ENCODE measurements around the gene SLC4A1. TPM values are rescaled to one million over a fixed set of nuclear protein-coding genes. Genes with fewer than 3 reads are reported as not detected.

Gene SLC4A1
- total RNA-seq, 4 donors from 2014 or later = 0.08 to 0.54 (median 0.45) TPM; not detected in 1

DNA sequence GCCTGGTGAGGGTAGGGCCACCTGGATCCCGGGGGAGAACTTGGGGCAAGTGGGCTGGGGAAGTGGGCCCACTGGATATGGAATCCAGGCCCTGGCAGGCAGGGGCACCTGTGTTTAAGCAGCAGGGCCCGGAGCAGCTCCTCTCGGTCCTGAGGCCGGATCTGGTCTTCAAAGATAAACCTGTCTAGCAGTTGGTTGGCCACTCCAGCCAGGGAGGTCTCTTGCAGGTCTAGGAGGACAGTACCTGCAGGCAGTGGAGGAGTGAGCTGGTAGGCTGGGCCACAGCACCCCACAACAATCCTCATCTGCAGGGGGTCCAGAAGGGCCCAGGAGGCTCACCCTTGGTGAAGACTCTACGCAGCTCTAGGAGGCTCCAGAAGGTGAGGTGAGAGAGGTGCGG lies 7.6 kb downstream of the SLC4A1 start:
- peaks cover 8% of the 10 kb centered on the region for H3K27me3 ChIP-seq
- WGBS, 2 donors (ENCODE audit: low coverage in 1 of 2) = no CpG with 5 or more reads among the region's 6 CpGs
- no peaks in the 10 kb centered on the region for H3K9me3 ChIP-seq
- H3K4me1 ChIP-seq = no peaks in the 10 kb centered on the region
- ATAC-seq = no peak
- H3K36me3 ChIP-seq = no peaks in the 10 kb centered on the region
- no peak overlapping the region for H3K27ac ChIP-seq
- H3K4me3 ChIP-seq = no peak overlapping the region
- TF ChIP-seq POLR2AphosphoS5 (IDR thresholded peaks at IDR 0.05) = no peak
- TF ChIP-seq, protein P1, sequence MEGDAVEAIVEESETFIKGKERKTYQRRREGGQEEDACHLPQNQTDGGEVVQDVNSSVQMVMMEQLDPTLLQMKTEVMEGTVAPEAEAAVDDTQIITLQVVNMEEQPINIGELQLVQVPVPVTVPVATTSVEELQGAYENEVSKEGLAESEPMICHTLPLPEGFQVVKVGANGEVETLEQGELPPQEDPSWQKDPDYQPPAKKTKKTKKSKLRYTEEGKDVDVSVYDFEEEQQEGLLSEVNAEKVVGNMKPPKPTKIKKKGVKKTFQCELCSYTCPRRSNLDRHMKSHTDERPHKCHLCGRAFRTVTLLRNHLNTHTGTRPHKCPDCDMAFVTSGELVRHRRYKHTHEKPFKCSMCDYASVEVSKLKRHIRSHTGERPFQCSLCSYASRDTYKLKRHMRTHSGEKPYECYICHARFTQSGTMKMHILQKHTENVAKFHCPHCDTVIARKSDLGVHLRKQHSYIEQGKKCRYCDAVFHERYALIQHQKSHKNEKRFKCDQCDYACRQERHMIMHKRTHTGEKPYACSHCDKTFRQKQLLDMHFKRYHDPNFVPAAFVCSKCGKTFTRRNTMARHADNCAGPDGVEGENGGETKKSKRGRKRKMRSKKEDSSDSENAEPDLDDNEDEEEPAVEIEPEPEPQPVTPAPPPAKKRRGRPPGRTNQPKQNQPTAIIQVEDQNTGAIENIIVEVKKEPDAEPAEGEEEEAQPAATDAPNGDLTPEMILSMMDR (IDR thresholded peaks at IDR 0.05) = no peak
- no peak for TF ChIP-seq POLR2A (IDR thresholded peaks at IDR 0.05)
- no peak for TF ChIP-seq EP300 (IDR thresholded peaks at IDR 0.05)

DNA sequence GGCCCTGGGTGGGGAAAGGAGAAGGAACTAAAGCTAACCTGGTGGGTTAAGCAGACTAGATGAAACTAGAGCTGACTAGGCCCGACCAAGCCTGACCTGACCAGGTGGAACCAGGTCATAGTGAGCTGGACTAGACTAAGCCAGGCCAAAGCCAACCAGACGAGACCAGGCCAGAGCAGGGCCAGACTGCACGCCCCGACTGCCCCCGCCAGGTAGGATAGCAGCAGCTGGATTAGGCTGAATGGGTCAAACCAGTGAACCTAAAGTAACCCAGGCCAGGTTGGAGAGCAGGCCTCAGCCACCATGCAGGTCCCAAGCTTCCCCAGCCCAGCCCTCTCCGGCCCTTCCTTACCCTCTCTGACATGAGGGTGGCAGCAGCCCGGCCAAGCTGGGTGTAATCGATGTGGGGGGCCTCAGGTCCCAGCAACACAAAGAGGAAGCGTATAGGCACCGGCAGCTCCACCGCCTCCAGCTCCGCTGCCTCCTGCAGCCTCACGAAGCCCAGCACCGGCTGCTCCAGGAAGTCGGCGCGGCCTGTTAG lies 9.1 kb downstream of the SLC4A1 start:
- no peaks in the 10 kb centered on the region for H3K9me3 ChIP-seq
- H3K27me3 ChIP-seq = peaks cover 14% of the 10 kb centered on the region
- H3K4me3 ChIP-seq = no peak overlapping the region
- no peaks in the 10 kb centered on the region for H3K4me1 ChIP-seq
- 75 to 86% methylated on average over 3 to 7 of the region's 17 CpGs for WGBS, 2 donors (ENCODE audit: low coverage in 1 of 2)
- ATAC-seq = no peak
- no peak overlapping the region for H3K27ac ChIP-seq
- TF ChIP-seq, protein P1 (IDR thresholded peaks at IDR 0.05) = no peak
- no peak for TF ChIP-seq POLR2AphosphoS5 (IDR thresholded peaks at IDR 0.05)
- no peak for TF ChIP-seq POLR2A (IDR thresholded peaks at IDR 0.05)
- TF ChIP-seq EP300 (IDR thresholded peaks at IDR 0.05) = no peak
- no peaks in the 10 kb centered on the region for H3K36me3 ChIP-seq

DNA sequence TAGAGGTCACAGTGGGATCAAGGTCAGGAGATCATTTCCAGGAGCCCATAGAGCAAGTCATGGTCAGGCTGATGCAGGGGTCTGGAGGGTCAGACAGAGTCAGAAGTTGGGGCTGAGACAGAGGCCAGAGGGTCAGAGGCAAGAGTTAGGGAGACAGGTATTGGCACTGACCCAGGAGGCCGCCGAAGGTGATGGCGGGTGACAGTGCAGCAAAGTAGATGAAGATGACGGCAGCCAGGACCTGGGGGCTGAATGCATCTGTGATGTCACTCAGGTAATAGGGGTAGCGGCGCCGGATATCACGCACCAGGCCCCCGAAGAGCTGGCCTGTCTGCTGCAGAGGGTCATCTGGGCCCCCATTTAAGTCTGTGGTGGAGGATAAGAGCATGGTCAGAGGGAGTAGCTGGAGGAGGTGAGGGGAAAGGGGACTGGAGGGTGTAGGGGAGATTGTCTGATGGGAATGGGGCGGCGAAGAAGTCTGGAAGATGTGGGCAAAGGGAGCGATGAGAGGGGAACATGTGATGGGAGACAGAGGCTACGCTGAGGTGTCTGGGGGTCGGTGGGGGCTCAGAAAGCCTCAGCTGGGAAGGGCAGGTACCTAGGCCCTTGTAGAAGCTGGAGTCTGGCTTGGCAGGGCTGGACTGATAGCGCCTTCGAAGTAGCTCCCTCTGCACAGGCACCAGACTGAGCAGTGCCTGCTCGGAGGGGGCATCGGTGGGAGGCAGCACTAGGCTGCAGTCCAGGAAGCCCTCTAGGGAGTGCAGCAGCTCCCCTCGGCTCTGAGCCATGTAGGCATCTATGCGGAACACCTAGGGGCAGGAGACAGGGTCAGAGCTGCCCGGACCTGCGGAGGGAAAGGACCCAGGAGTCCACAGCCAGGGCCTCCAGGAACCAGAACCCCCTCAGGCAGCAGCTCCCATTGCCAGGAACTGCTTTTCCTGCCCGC lies 9.8 kb downstream of the SLC4A1 start:
- Histone ChIP-seq H3K9me3 (no peaks in the 10 kb centered on the region), H3K27me3 (peaks cover 12% of the 10 kb centered on the region), H3K27ac (no peak overlapping the region), H3K36me3 (no peaks in the 10 kb centered on the region), H3K4me3 (no peak overlapping the region), H3K4me1 (no peaks in the 10 kb centered on the region)
- ATAC-seq = no peak
- 82 to 84% methylated on average over 4 to 14 of the region's 23 CpGs for WGBS, 2 donors (ENCODE audit: low coverage in 1 of 2)
- TF ChIP-seq POLR2AphosphoS5 (IDR thresholded peaks at IDR 0.05) (no peak), EP300 (IDR thresholded peaks at IDR 0.05) (no peak)

DNA sequence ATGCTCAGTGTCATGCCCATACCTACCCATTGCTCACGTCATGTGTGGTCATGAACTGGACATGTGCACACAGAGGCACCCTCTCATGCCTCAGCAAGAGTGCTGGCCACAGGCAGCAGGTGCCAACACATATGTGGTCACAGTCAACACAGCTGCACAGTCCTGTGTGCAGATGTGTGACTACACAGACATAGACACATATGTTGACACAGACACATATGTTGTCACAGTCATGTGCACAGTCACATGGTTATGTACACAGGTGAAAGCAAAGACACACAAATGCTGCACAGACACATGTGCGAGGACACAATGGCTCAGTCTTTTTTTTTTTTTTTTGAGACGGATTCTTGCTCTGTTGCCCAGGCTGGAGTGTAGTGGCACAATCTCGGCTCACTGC lies 11.3 kb downstream of the SLC4A1 start:
- H3K9me3 ChIP-seq = no peaks in the 10 kb centered on the region
- no peak overlapping the region for H3K4me3 ChIP-seq
- no peak for TF ChIP-seq POLR2A (IDR thresholded peaks at IDR 0.05)
- TF ChIP-seq EP300 (IDR thresholded peaks at IDR 0.05) = no peak
- no peak for TF ChIP-seq POLR2AphosphoS5 (IDR thresholded peaks at IDR 0.05)
- TF ChIP-seq, protein P1 (IDR thresholded peaks at IDR 0.05) = no peak
- H3K27ac ChIP-seq = no peak overlapping the region
- peaks cover 12% of the 10 kb centered on the region for H3K27me3 ChIP-seq
- H3K4me1 ChIP-seq = no peaks in the 10 kb centered on the region
- no peaks in the 10 kb centered on the region for H3K36me3 ChIP-seq
- no peak for ATAC-seq
- WGBS, 2 donors (ENCODE audit: low coverage in 1 of 2) = 89 to 100% methylated on average over 1 to 3 of the region's 4 CpGs

DNA sequence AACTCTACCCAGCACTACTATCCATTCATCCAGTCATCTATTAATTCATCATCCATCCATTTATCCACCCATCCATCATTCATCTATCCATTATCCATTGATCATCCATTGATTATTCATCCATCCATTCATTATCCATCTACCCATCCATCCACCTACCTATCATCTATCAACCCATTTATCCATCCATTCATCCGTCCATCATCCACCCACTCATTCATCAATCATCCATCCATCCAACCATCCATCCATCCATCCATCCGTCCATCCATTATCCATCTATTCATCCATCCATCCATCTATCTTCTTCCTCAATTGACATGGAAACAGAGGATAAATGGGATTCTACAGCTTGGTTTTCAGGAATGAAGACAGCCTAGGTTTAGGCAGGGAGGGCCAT lies 12.0 kb downstream of the SLC4A1 start:
- H3K36me3 ChIP-seq = no peaks in the 10 kb centered on the region
- no peak overlapping the region for H3K27ac ChIP-seq
- peaks cover 12% of the 10 kb centered on the region for H3K27me3 ChIP-seq
- TF ChIP-seq, protein P1 (IDR thresholded peaks at IDR 0.05) = no peak
- no peak for TF ChIP-seq EP300 (IDR thresholded peaks at IDR 0.05)
- ATAC-seq = no peak
- 50 to 88% methylated on average over 1 to 2 of the region's 2 CpGs for WGBS, 2 donors (ENCODE audit: low coverage in 1 of 2)
- no peaks in the 10 kb centered on the region for H3K4me1 ChIP-seq
- no peak overlapping the region for H3K4me3 ChIP-seq
- H3K9me3 ChIP-seq = no peaks in the 10 kb centered on the region
